ENCODE measurements around the gene SSBP3.
"Not testable (repeated sequence)": the region's sequence is repeated elsewhere in the genome, so short reads cannot be mapped to it uniquely, and the experiment has no call there.

SSBP3 gene

DNA sequence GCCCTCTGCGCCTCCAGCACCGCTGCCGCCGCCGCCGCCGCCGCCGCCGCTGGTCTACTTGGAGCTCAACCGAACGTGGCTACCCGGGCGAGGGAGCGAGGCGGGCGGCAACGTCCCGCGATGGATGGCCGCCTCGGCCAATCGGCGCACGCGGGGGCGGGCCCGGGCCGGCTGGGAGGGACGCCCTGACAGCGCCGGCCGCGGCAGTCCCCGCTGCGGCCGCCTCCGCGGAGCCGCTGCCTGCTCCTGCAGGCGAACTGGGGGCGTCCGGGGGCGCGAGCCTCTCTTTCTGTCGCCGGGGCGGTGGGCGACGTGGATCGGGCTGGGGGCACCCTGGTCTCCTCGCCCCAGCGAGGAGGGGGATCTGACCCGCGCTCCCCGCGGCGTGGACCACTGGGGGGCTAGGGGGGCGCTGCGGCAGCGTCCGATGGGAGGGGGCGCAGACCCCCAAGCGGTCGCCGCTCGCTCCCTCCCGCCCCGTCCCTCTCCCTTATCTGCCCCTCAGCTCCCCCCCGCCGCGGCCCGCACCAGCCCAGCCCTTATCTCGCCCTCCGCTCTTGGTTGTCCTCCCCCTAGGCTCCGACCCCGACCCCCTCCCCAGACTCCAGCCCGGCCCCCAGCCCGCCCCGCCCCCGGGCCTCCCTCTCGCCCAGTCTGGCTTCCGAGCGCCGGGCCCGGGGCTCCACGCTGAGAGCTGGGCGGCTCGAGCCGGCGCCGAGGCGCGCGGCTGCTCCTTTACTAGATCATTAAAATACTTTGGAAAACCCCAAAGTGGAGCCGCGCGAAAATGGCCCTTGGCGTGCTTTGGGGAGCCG, at the start of gene SSBP3:
TSS of gene SSBP3 (minus strand) at position 56 of the 815 bp plus-strand sequence.
- intact Hi-C loops (cut with micrococcal nuclease), result loop anchor here (1.0 to 5.0 kb wide), 2 partner anchors 82 to 354 kb away; partner anchors contain the start of genes TCEANC2 and TMEM59
- H3K36me3 Mint-ChIP-seq (ENCODE audit: low read depth), result peaks cover 31% of the 10 kb centered on the region
- no peaks in the 10 kb centered on the region for H3K27me3 Mint-ChIP-seq
- H3K27ac Mint-ChIP-seq, result peak within 1 kb of the TSS; percentile 96
- no peaks in the 10 kb centered on the region for H3K9me3 Mint-ChIP-seq
- H3K4me3 Mint-ChIP-seq, result peak within 1 kb of the TSS; percentile 83
- peaks cover 54% of the 10 kb centered on the region for H3K4me1 Mint-ChIP-seq (ENCODE audit: low read depth)

DNA sequence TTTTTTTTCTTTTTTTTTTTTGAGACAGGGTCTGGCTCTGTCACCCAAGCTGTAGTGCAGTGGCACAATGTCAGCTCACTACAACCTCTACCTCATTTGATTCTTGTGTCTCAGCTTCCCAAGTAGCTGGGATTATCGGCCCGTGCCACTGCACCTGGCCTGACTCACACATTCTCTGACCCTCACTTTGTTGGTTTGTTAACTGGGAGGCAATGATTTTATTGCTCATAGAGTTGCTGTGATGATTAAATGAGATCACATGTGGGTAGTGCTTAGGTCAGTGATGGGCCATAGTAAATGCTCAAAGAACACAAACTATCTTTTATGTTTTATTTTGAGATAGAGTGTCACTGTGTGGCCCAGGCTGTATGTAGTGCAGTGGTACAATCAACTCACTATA, 47.3 kb upstream of the SSBP3 start:
- Mint-ChIP-seq H3K36me3 (ENCODE audit: low read depth) (no peaks in the 10 kb centered on the region), H3K4me3 (no peak overlapping the region), H3K27me3 (peaks cover 4% of the 10 kb centered on the region)

DNA sequence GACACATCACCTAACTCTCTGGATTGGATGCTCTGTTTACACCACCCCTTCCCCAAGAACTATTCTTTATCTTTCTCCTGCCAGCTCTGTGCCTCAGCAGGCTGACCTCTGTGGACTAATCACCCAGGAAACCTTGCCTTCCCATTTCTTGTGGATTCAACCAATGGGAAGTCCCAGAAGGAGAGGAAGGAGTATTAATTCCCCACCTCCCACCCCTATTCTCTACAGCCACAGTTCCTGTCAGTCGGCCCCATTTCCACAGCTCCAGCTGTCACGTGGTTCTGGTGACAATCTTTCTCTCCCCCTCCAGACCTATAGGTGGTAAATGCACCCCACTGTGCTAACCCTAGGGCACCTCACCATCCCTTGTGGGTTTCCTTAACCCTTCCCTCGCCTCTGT, 46.8 kb upstream of the SSBP3 start:
- no peaks in the 10 kb centered on the region for H3K36me3 Mint-ChIP-seq (ENCODE audit: low read depth)
- no peak overlapping the region for H3K4me3 Mint-ChIP-seq
- H3K27me3 Mint-ChIP-seq, result peaks cover 4% of the 10 kb centered on the region
- H3K27ac Mint-ChIP-seq, result no peak overlapping the region
- H3K4me1 Mint-ChIP-seq (ENCODE audit: low read depth), result peaks cover 14% of the 10 kb centered on the region
- intact Hi-C loops (cut with micrococcal nuclease), result no loop called here
- peaks cover 29% of the 10 kb centered on the region for H3K9me3 Mint-ChIP-seq

More for the DNA sequence above, 47.3 kb upstream of the SSBP3 start:
- H3K9me3 Mint-ChIP-seq, result peaks cover 29% of the 10 kb centered on the region
- intact Hi-C loops (cut with micrococcal nuclease), result no loop called here
- H3K27ac Mint-ChIP-seq, result no peak overlapping the region
- peaks cover 18% of the 10 kb centered on the region for H3K4me1 Mint-ChIP-seq (ENCODE audit: low read depth)

DNA sequence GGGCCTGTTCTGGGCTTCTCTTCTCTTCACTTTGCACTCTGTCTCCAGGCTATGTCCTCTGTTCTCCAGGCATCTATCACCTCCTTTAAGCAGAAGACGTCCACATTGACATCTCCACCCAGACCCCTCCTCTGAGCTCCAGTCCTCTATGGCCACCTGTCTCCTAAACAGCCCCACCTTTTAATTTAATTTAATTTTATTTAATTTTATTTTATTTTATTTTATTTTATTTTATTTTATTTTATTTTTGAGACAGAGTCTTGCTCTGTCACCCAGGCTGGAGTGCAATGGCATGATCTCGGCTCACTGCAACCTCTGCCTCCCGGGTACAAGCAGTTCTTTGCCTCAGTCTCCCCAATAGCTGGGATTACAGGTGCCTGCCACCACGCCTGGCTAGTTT, 43.2 kb upstream of the SSBP3 start:
- H3K27ac Mint-ChIP-seq; H3K4me1 Mint-ChIP-seq (ENCODE audit: low read depth); H3K27me3 Mint-ChIP-seq; intact Hi-C loops (cut with micrococcal nuclease); H3K4me3 Mint-ChIP-seq; H3K36me3 Mint-ChIP-seq (ENCODE audit: low read depth): not testable (repeated sequence)
- peaks cover 29% of the 10 kb centered on the region for H3K9me3 Mint-ChIP-seq

DNA sequence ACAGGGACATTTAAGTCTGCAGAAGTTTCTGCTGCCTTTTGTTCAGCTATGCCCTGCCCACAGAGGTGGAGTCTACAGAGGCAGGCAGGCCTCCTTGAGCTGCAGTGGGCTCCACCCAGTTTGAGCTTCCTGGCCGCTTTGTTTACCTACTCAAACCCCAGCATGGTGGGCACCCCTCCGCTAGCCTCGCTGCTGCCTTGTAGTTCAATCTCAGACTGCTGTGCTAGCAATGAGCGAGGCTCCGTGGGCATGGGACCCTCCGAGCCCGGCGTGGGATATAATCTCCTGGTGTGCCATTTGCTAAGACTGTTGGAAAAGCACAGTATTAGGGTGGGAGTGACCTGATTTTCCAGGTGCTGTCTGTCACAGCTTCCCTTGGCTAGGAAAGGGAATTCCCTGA, 42.6 kb upstream of the SSBP3 start:
- H3K27ac Mint-ChIP-seq; H3K4me1 Mint-ChIP-seq (ENCODE audit: low read depth); H3K36me3 Mint-ChIP-seq (ENCODE audit: low read depth); H3K4me3 Mint-ChIP-seq; intact Hi-C loops (cut with micrococcal nuclease): not testable (repeated sequence)
- peaks cover 29% of the 10 kb centered on the region for H3K9me3 Mint-ChIP-seq
- peaks cover 14% of the 10 kb centered on the region for H3K27me3 Mint-ChIP-seq

DNA sequence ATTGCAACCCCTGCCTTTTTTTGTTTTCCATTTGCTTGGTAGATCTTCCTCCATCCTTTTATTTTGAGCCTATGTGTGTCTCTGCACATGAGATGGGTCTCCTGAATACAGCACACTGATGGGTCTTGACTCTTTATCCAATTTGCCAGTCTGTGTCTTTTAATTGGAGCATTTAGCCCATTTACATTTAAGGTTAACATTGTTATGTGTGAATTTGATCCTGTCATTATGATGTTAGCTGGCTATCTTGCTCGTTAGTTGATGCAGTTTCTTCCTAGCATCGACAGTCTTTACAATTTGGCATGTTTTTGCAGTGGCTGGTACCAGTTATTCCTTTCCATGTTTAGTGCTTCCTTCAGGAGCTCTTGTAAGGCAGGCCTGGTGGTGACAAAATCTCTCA, 40.9 kb upstream of the SSBP3 start:
- H3K4me3 Mint-ChIP-seq; intact Hi-C loops (cut with micrococcal nuclease); H3K36me3 Mint-ChIP-seq (ENCODE audit: low read depth); H3K27ac Mint-ChIP-seq; H3K4me1 Mint-ChIP-seq (ENCODE audit: low read depth): not testable (repeated sequence)
- H3K9me3 Mint-ChIP-seq, result peaks cover 20% of the 10 kb centered on the region
- peaks cover 10% of the 10 kb centered on the region for H3K27me3 Mint-ChIP-seq

DNA sequence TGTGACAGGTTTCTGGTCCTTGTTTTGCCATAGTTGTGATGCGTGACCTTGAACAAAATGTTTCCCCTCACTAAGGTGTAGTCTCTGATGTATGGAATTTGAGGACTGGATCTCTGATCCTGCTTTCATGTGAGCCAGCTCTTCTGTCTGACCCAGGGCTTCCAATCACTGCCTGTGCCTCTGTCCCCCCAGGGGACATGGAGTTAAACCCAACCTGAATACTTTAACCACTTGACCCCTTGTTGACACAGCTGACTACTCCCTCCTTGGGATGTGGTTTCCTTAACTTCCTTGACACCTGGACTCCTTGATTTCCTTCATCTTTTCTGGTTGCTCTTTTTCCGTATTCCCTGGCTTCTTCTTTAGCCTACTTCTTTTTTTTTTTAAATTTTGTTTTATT, 36.0 kb upstream of the SSBP3 start:
- no peak overlapping the region for H3K4me3 Mint-ChIP-seq

DNA sequence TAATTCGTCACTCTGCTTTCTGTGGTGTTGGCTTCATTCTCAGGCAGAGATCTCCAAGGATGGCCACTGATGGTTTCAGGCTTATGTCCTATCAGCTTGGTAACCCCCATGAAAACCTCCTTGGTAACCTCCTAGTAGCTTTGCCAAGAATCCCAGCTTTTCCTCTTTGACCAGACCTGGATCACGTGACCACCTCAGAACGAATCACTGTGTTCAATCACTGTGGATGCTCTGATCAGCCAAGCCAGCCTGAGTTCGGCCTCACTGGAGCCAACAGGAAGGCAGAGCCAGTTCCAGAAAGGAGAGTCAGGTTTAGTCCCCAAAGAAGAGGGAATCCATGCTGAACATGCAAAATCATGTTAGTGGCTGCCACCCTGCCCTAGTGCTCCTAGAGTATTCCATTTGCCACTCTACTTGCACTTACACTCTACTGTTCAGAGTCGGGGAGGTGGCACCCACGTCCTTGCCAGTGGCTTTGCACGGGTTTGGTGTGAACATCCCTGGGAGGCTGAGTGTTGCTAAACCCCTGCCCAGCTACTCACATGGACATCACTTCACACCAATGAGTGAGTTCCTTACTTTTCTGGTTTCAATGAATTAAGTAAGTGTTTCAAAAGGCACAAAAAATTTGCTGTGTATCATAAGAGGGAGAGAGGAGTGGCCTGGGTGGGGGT, 33.5 kb upstream of the SSBP3 start:
- Mint-ChIP-seq H3K27ac (no peak overlapping the region), H3K4me3 (no peak overlapping the region), H3K36me3 (ENCODE audit: low read depth) (no peaks in the 10 kb centered on the region), H3K27me3 (peaks cover 8% of the 10 kb centered on the region), H3K9me3 (no peaks in the 10 kb centered on the region), H3K4me1 (ENCODE audit: low read depth) (no peaks in the 10 kb centered on the region)
- intact Hi-C loops (cut with micrococcal nuclease), result no loop called here

More for the DNA sequence above, 36.0 kb upstream of the SSBP3 start:
- no peaks in the 10 kb centered on the region for H3K9me3 Mint-ChIP-seq
- no peak overlapping the region for H3K27ac Mint-ChIP-seq
- H3K36me3 Mint-ChIP-seq (ENCODE audit: low read depth), result no peaks in the 10 kb centered on the region
- peaks cover 8% of the 10 kb centered on the region for H3K27me3 Mint-ChIP-seq
- intact Hi-C loops (cut with micrococcal nuclease), result no loop called here
- no peaks in the 10 kb centered on the region for H3K4me1 Mint-ChIP-seq (ENCODE audit: low read depth)

DNA sequence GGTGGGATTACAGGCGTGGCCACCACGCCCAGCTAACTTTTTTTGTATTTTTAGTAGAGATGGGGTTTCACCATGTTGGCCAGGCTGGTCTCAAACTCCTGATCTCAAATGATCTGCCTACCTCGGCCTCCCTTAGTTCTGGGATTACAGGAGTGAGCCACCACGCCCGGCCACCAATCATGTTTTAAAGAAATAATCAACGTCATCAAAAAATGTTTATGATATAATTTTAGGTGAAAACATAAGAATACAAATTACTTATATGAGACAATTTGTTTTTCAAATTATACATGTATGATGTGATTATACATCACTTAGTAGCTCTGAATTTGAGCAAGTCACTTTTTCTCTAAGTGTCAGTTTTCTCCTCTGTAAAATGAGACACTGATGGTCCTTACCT, 31.6 kb upstream of the SSBP3 start:
- intact Hi-C loops (cut with micrococcal nuclease), result no loop called here
- H3K4me3 Mint-ChIP-seq, result no peak overlapping the region
- H3K9me3 Mint-ChIP-seq, result no peaks in the 10 kb centered on the region
- H3K27ac Mint-ChIP-seq, result no peak overlapping the region
- peaks cover 4% of the 10 kb centered on the region for H3K27me3 Mint-ChIP-seq
- no peaks in the 10 kb centered on the region for H3K36me3 Mint-ChIP-seq (ENCODE audit: low read depth)
- H3K4me1 Mint-ChIP-seq (ENCODE audit: low read depth), result no peaks in the 10 kb centered on the region

DNA sequence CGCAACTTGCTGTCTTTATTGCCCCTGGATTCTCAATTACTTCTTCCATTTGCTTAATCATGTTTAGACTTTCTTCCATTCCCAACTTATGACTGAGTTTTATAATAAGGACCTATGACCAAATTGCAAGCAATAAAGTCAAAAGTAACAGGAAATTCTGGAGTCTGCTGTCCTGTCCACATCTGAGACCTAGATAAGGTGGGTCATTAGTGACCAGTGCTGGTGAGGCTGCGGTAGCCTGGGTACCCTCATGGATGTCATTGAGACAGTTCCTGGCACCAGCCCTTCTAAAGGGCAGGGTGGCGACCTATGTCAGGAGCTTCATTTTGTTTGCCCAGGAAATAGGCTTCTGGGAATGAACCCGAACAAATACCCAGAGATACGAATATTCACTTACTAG, 30.6 kb upstream of the SSBP3 start:
- intact Hi-C loops (cut with micrococcal nuclease), result no loop called here
- Mint-ChIP-seq H3K4me3 (no peak overlapping the region), H3K9me3 (no peaks in the 10 kb centered on the region), H3K27ac (no peak overlapping the region), H3K4me1 (ENCODE audit: low read depth) (no peaks in the 10 kb centered on the region), H3K27me3 (peaks cover 4% of the 10 kb centered on the region), H3K36me3 (ENCODE audit: low read depth) (no peaks in the 10 kb centered on the region)

DNA sequence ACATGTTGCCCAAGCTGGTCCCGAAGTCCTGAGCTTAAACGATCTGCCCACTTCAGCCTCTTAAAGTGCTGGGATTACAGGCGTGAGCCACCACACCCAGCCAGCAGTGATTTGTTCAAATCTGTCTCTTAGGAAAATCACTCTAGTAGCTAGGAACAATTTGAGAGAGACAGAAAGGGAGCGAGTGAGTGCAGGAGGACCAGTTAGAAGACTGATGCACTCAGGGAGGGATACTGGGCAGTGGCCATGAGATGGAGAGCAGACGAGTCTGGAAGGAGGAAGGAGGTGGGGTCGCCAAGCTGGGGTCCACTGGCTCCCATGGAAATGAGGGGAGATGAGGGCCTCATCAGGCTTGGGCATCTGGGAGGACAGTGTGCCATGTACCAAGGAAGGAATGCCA, 23.6 kb upstream of the SSBP3 start:
- H3K4me1 Mint-ChIP-seq (ENCODE audit: low read depth), result no peaks in the 10 kb centered on the region
- H3K9me3 Mint-ChIP-seq, result no peaks in the 10 kb centered on the region
- H3K36me3 Mint-ChIP-seq (ENCODE audit: low read depth), result no peaks in the 10 kb centered on the region
- H3K27ac Mint-ChIP-seq, result no peak overlapping the region
- H3K27me3 Mint-ChIP-seq, result peaks cover 3% of the 10 kb centered on the region
- H3K4me3 Mint-ChIP-seq, result no peak overlapping the region
- intact Hi-C loops (cut with micrococcal nuclease), result no loop called here

DNA sequence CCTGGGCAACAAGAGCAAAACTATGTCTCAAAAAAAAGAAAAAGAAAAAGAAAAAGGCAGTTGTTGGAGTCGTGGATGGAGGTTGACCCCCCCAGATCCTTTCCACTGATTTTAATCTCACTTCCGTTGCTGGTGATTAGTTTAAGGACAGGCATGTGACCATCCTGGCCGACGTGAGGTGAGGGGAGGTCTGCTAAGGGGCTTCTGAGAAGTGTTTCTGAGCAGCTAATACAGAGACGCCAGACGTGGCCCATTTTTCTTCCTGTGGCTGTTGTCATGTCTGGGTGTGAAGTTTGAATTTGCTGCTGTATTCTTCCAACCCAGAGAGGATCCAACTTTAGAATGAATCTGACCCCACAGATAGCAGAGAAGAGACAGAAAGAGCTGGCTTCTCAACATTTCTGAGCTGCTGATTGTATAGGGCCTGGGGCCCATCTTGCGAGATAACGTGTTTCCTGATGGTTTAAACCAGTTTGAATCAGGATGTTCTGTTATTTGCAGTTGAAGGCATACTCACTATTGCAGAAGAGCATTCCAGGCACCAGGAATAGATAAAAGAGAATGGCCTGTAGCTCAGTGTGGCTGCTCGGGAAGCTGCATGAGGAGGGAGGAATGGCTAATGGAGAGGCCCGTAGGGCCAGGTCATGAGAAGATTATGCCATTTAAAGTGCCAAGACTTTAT, 22.8 kb upstream of the SSBP3 start:
- no peaks in the 10 kb centered on the region for H3K4me1 Mint-ChIP-seq (ENCODE audit: low read depth)
- H3K27me3 Mint-ChIP-seq, result peaks cover 3% of the 10 kb centered on the region
- no peaks in the 10 kb centered on the region for H3K9me3 Mint-ChIP-seq
- intact Hi-C loops (cut with micrococcal nuclease), result no loop called here
- no peaks in the 10 kb centered on the region for H3K36me3 Mint-ChIP-seq (ENCODE audit: low read depth)
- no peak overlapping the region for H3K27ac Mint-ChIP-seq
- no peak overlapping the region for H3K4me3 Mint-ChIP-seq

DNA sequence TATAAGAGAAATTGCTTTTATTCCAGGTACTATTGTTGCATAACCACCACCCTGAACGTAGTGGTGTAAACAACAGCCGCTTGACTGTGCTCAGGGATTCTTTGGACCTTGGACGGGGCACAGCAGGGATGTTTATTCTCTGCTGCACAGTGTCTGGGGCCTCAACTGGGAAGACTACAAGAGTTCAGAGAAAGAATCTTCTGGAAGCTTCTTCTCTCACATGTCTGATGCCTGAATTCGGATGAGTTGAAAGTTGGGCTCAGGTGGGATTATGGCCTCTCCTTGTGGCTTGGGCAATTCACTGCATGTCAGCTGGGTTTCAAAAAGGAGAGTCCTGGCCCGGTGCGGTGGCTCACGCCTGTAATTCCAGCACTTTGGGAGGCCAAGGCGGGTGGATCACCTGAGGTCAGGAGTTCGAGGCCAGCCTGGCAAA, 19.0 kb upstream of the SSBP3 start:
- intact Hi-C loops (cut with micrococcal nuclease), result no loop called here
- no peaks in the 10 kb centered on the region for H3K36me3 Mint-ChIP-seq (ENCODE audit: low read depth)
- H3K4me1 Mint-ChIP-seq (ENCODE audit: low read depth), result no peaks in the 10 kb centered on the region

DNA sequence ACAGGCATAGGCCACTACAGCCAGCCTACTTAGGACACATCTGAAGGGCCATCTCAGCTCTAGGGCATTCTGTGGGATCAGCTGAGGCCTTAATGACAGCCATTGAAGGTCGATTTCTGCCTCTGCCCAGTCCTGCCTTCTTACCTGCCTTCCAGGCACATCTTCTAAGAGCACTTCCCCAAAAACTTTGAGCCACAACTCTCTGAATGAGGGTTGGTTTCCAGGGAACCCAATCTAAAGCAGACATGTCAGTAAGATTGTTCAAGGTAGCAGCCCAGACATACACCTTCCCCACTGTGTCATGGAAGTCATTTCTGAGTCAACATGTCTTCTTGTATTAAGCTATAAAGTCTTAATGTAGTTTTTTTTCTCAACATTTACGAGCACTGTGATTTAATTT, 18.2 kb upstream of the SSBP3 start:
- Mint-ChIP-seq H3K27ac (no peak overlapping the region), H3K4me1 (ENCODE audit: low read depth) (no peaks in the 10 kb centered on the region), H3K36me3 (ENCODE audit: low read depth) (no peaks in the 10 kb centered on the region), H3K9me3 (no peaks in the 10 kb centered on the region), H3K4me3 (no peak overlapping the region), H3K27me3 (peaks cover 11% of the 10 kb centered on the region)
- intact Hi-C loops (cut with micrococcal nuclease), result no loop called here

More for the DNA sequence above, 19.0 kb upstream of the SSBP3 start:
- H3K4me3 Mint-ChIP-seq, result no peak overlapping the region
- H3K27me3 Mint-ChIP-seq, result peaks cover 11% of the 10 kb centered on the region
- H3K27ac Mint-ChIP-seq, result no peak overlapping the region
- H3K9me3 Mint-ChIP-seq, result no peaks in the 10 kb centered on the region

Data from dendritic cell treated with granulocyte-macrophage colony-stimulating factor and Interleukin-4, amounts not matched to agents 40 ng/mL and 50 ng/mL, for 4 days (primary cell).